ENCODE data around the gene C3orf52. TPM values are rescaled to one million over a fixed set of nuclear protein-coding genes. Genes with fewer than 3 reads are reported as not detected.

C3orf52 gene
- total and polyA plus RNA-seq, 7 experiments from 2014 or later, result 1.2 to 12.3 (median 1.9) TPM

- peaks cover 0 to 27% (median 5%) of the 10 kb centered on the region in 5 donors for H3K36me3 Mint-ChIP-seq
- ATAC-seq (no peak), DNase-seq (no peak)
- peaks cover 0 to 5% (median 3%) of the 10 kb centered on the region in 5 donors for H3K27me3 Mint-ChIP-seq
- peaks cover 14 to 39% (median 17%) of the 10 kb centered on the region in 7 donors for H3K4me1 Mint-ChIP-seq
- no peak overlapping the region for H3K27ac ChIP-seq (ENCODE audit: low read depth, low read length)
- peaks cover 0 to 8% of the 10 kb centered on the region in 2 donors for H3K4me1 ChIP-seq (ENCODE audit: control insufficient read depth in 2 of 2, insufficient read depth in 2 of 2, low read length in 2 of 2)
- H3K9me3 Mint-ChIP-seq, result peaks cover 0 to 7% (median 0%) of the 10 kb centered on the region in 11 donors
- intact Hi-C loops (cut with micrococcal nuclease), result no loop called here
- no peaks in the 10 kb centered on the region for H3K36me3 ChIP-seq (ENCODE audit: control insufficient read depth in 2 of 3, insufficient read depth in 3 of 3, low read length in 3 of 3)
- no peak overlapping the region for H3K4me3 Mint-ChIP-seq
- no peak overlapping the region for H3K4me3 ChIP-seq (ENCODE audit: low read length)
- H3K27ac Mint-ChIP-seq, result no peak overlapping the region
- no peaks in the 10 kb centered on the region for H3K27me3 ChIP-seq (ENCODE audit: control insufficient read depth in 2 of 2, insufficient read depth in 2 of 2, low read length in 2 of 2)
- no peaks in the 10 kb centered on the region for H3K9me3 ChIP-seq (ENCODE audit: control insufficient read depth in 2 of 3, low read length in 3 of 3)
- ChIA-PET CTCF (interaction anchor here (0.9 kb wide), 1 partner anchor 15 kb away, joined by 3 read pairs; no protein-coding TSS in a partner anchor), POLR2A (no interaction called here)
These were observed 10.0 kb downstream of the C3orf52 start for GRCh38 chr3:112096176-112096575.

- intact Hi-C loops (cut with micrococcal nuclease), result no loop called here
- Histone ChIP-seq H3K4me3 (ENCODE audit: low read length) (no peak overlapping the region), H3K9me3 (ENCODE audit: control insufficient read depth in 2 of 3, low read length in 3 of 3) (no peaks in the 10 kb centered on the region), H3K4me1 (ENCODE audit: control insufficient read depth in 2 of 2, insufficient read depth in 2 of 2, low read length in 2 of 2) (peaks cover 0 to 8% of the 10 kb centered on the region in 2 donors), H3K27me3 (ENCODE audit: control insufficient read depth in 2 of 2, insufficient read depth in 2 of 2, low read length in 2 of 2) (no peaks in the 10 kb centered on the region), H3K27ac (ENCODE audit: low read depth, low read length) (no peak overlapping the region), H3K36me3 (ENCODE audit: control insufficient read depth in 2 of 3, insufficient read depth in 3 of 3, low read length in 3 of 3) (no peaks in the 10 kb centered on the region)
- ChIA-PET CTCF (interaction anchor here (0.9 kb wide), 1 partner anchor 14 kb away, joined by 3 read pairs; no protein-coding TSS in a partner anchor), POLR2A (no interaction called here)
- peak; percentile 61 for ATAC-seq
- Mint-ChIP-seq H3K27ac (peak overlapping the region in 1 of 9 donors; percentile 53), H3K4me3 (no peak overlapping the region), H3K9me3 (peaks cover 0 to 7% (median 0%) of the 10 kb centered on the region in 11 donors), H3K4me1 (peaks cover 11 to 35% (median 12%) of the 10 kb centered on the region in 7 donors), H3K36me3 (peaks cover 0 to 27% (median 5%) of the 10 kb centered on the region in 5 donors), H3K27me3 (peaks cover 0 to 5% (median 0%) of the 10 kb centered on the region in 5 donors)
- DNase-seq, result no peak
These were observed 11.2 kb downstream of the C3orf52 start for GRCh38 chr3:112097378-112097777.

- Mint-ChIP-seq H3K36me3 (peaks cover 0 to 20% (median 9%) of the 10 kb centered on the region in 5 donors), H3K4me3 (no peak overlapping the region), H3K9me3 (peaks cover 0 to 7% (median 0%) of the 10 kb centered on the region in 11 donors), H3K27me3 (peaks cover 0 to 5% (median 0%) of the 10 kb centered on the region in 5 donors), H3K4me1 (peaks cover 0 to 14% (median 0%) of the 10 kb centered on the region in 7 donors), H3K27ac (no peak overlapping the region)
- DNase-seq (no peak), ATAC-seq (no peak)
- Histone ChIP-seq H3K27me3 (ENCODE audit: control insufficient read depth in 2 of 2, insufficient read depth in 2 of 2, low read length in 2 of 2) (no peaks in the 10 kb centered on the region), H3K4me1 (ENCODE audit: control insufficient read depth in 2 of 2, insufficient read depth in 2 of 2, low read length in 2 of 2) (no peaks in the 10 kb centered on the region), H3K9me3 (ENCODE audit: control insufficient read depth in 2 of 3, low read length in 3 of 3) (no peaks in the 10 kb centered on the region), H3K36me3 (ENCODE audit: control insufficient read depth in 2 of 3, insufficient read depth in 3 of 3, low read length in 3 of 3) (no peaks in the 10 kb centered on the region), H3K27ac (ENCODE audit: low read depth, low read length) (no peak overlapping the region), H3K4me3 (ENCODE audit: low read length) (no peak overlapping the region)
- ChIA-PET POLR2A (no interaction called here), CTCF (interaction anchor here (1.9 kb wide), 1 partner anchor 10 kb away, joined by 7 read pairs; no protein-coding TSS in a partner anchor)
- intact Hi-C loops (cut with micrococcal nuclease), result loop anchor here in 1 of 2 donors (2.0 kb wide), 1 partner anchor 13 kb away; no protein-coding TSS in a partner anchor
These were observed 15.7 kb downstream of the C3orf52 start for GRCh38 chr3:112101916-112102315.

GRCh38 chr3:112104774-112105173 is 18.6 kb downstream of the C3orf52 start:
- ChIA-PET CTCF (no interaction called here), POLR2A (no interaction called here)
- DNase-seq, result no peak
- H3K27me3 ChIP-seq (ENCODE audit: control insufficient read depth in 2 of 2, insufficient read depth in 2 of 2, low read length in 2 of 2), result no peaks in the 10 kb centered on the region
- H3K27ac ChIP-seq (ENCODE audit: low read depth, low read length), result no peak overlapping the region
- Mint-ChIP-seq H3K4me3 (no peak overlapping the region), H3K36me3 (peaks cover 0 to 11% (median 6%) of the 10 kb centered on the region in 5 donors), H3K9me3 (no peaks in the 10 kb centered on the region), H3K27me3 (no peaks in the 10 kb centered on the region), H3K27ac (no peak overlapping the region), H3K4me1 (peaks cover 0 to 2% (median 0%) of the 10 kb centered on the region in 7 donors)
- no peaks in the 10 kb centered on the region for H3K36me3 ChIP-seq (ENCODE audit: control insufficient read depth in 2 of 3, insufficient read depth in 3 of 3, low read length in 3 of 3)
- H3K9me3 ChIP-seq (ENCODE audit: control insufficient read depth in 2 of 3, low read length in 3 of 3), result no peaks in the 10 kb centered on the region
- no peak for ATAC-seq
- intact Hi-C loops (cut with micrococcal nuclease), result no loop called here
- no peaks in the 10 kb centered on the region for H3K4me1 ChIP-seq (ENCODE audit: control insufficient read depth in 2 of 2, insufficient read depth in 2 of 2, low read length in 2 of 2)
- no peak overlapping the region for H3K4me3 ChIP-seq (ENCODE audit: low read length)

GRCh38 chr3:112109322-112109721 is 23.1 kb downstream of the C3orf52 start:
- DNase-seq (no peak), ATAC-seq (no peak)
- H3K36me3 Mint-ChIP-seq, result peaks cover 0 to 15% (median 0%) of the 10 kb centered on the region in 5 donors
- H3K27ac Mint-ChIP-seq, result peak overlapping the region in 1 of 9 donors; percentile 22
- POLR2A ChIA-PET, result interaction anchor here (1.2 kb wide), 1 partner anchor 10 kb away, joined by 3 read pairs; no protein-coding TSS in a partner anchor
- Histone ChIP-seq H3K36me3 (ENCODE audit: control insufficient read depth in 2 of 3, insufficient read depth in 3 of 3, low read length in 3 of 3) (no peaks in the 10 kb centered on the region), H3K27me3 (ENCODE audit: control insufficient read depth in 2 of 2, insufficient read depth in 2 of 2, low read length in 2 of 2) (no peaks in the 10 kb centered on the region), H3K9me3 (ENCODE audit: control insufficient read depth in 2 of 3, low read length in 3 of 3) (no peaks in the 10 kb centered on the region), H3K4me1 (ENCODE audit: control insufficient read depth in 2 of 2, insufficient read depth in 2 of 2, low read length in 2 of 2) (no peaks in the 10 kb centered on the region), H3K27ac (ENCODE audit: low read depth, low read length) (no peak overlapping the region), H3K4me3 (ENCODE audit: low read length) (no peak overlapping the region)
- intact Hi-C loops (cut with micrococcal nuclease), result no loop called here
- H3K27me3 Mint-ChIP-seq, result no peaks in the 10 kb centered on the region
- H3K4me1 Mint-ChIP-seq, result peaks cover 0 to 12% (median 7%) of the 10 kb centered on the region in 7 donors
- H3K9me3 Mint-ChIP-seq, result no peaks in the 10 kb centered on the region
- H3K4me3 Mint-ChIP-seq, result no peak overlapping the region
- CTCF ChIA-PET, result interaction anchor here (1.2 to 4.1 kb wide), 3 partner anchors 28 to 184 kb away, joined by 3 to 36 read pairs (median 21); partner anchors contain the start of gene SLC9C1

GRCh38 chr3:112111785-112112402 is 25.7 kb downstream of the C3orf52 start:
- ATAC-seq (peak; percentile 96), DNase-seq (peak in 7 of 9 donors; percentile 52 to 75 (median 70))
- no peaks in the 10 kb centered on the region for H3K27me3 ChIP-seq (ENCODE audit: control insufficient read depth in 2 of 2, insufficient read depth in 2 of 2, low read length in 2 of 2)
- intact Hi-C loops (cut with micrococcal nuclease), result loop anchor here (1.0 to 5.0 kb wide), 11 partner anchors 17 to 419 kb away; partner anchors contain the start of gene GCSAM (in 2 of the 2)
- H3K9me3 ChIP-seq (ENCODE audit: control insufficient read depth in 2 of 3, low read length in 3 of 3), result no peaks in the 10 kb centered on the region
- H3K27me3 Mint-ChIP-seq, result no peaks in the 10 kb centered on the region
- POLR2A ChIA-PET, result interaction anchor here (0.6 to 1.2 kb wide), 5 partner anchors 21 to 449 kb away, joined by 3 to 5 read pairs (median 4); partner anchors contain the start of gene GCSAM
- H3K4me1 ChIP-seq (ENCODE audit: control insufficient read depth in 2 of 2, insufficient read depth in 2 of 2, low read length in 2 of 2), result no peaks in the 10 kb centered on the region
- H3K4me3 Mint-ChIP-seq, result peak overlapping the region in 1 of 10 donors; percentile 14
- no peaks in the 10 kb centered on the region for H3K36me3 ChIP-seq (ENCODE audit: control insufficient read depth in 2 of 3, insufficient read depth in 3 of 3, low read length in 3 of 3)
- H3K9me3 Mint-ChIP-seq, result no peaks in the 10 kb centered on the region
- CTCF ChIA-PET, result interaction anchor here (0.6 to 4.1 kb wide), 43 partner anchors 10 to 1315 kb away, joined by 3 to 36 read pairs (median 4); partner anchors contain the start of genes BTLA, GCSAM and SLC9C1
- peaks cover 0 to 12% (median 0%) of the 10 kb centered on the region in 5 donors for H3K36me3 Mint-ChIP-seq
- peaks cover 2 to 18% (median 9%) of the 10 kb centered on the region in 7 donors for H3K4me1 Mint-ChIP-seq
- H3K27ac ChIP-seq (ENCODE audit: low read depth, low read length), result no peak overlapping the region
- H3K27ac Mint-ChIP-seq, result peak overlapping the region in 4 of 9 donors; percentile 28 to 48 (median 40)
- no peak overlapping the region for H3K4me3 ChIP-seq (ENCODE audit: low read length)

All from naive thymus-derived CD4-positive, alpha-beta T cell (primary cell).